Measurements from ENCODE around the gene BRINP1.

GRCh38 chr9:119375892-119376291 is 6.7 kb upstream of the BRINP1 start:
- no peak for TF ChIP-seq CTCF (IDR thresholded peaks at IDR 0.05; ENCODE audit: insufficient read depth, low read length, poor library complexity, severe bottlenecking)
- no peak for TF ChIP-seq EZH2phosphoT487 (conservative IDR thresholded peaks at IDR 0.05; ENCODE audit: low read length)
